HEK293 (cell line): ENCODE results near the gene CNNM1.

Experiments used
- CTCF ChIA-PET: fragments of 350-600 bp; formaldehyde crosslinking; extraction: SDS; loops from one replicate; lab custom pipeline; 2021; ENCODE audit warnings: antibody characterized with exemption; lab: Yijun Ruan, JAX
- POLR2A ChIA-PET: fragments of 300-600 bp; formaldehyde crosslinking; extraction: SDS; loops from one replicate; lab custom pipeline; 2020; ENCODE audit warnings: antibody characterized with exemption, inconsistent platforms; lab: Yijun Ruan, JAX
- H3K27ac ChIP-seq: fragments of 200-500 bp; sonication (Bioruptor generic); 2 replicates; pipeline ENCODE4 v1.5.1; 2014; ENCODE audit warnings: low read depth, low read length, control low read depth, inconsistent platforms; ENCODE audit errors: extremely low read depth
- H3K36me3 ChIP-seq, 2 experiments: fragments of 200-500 bp in 1 of 2; sonication (Bioruptor generic) in 1 of 2; 1 replicate in 1 of 2; 2 replicates in 1 of 2; pipeline ENCODE4 v1.5.1; 2014 to 2017; ENCODE audit warnings: inconsistent platforms in 2 of 2, low read length in 2 of 2; ENCODE audit not compliant: control insufficient read depth in 2 of 2, insufficient read depth in 1 of 2
- H3K4me1 ChIP-seq: fragments of 200-500 bp; sonication (Bioruptor generic); 2 replicates; pipeline ENCODE4 v1.5.1; 2014; ENCODE audit warnings: mild to moderate bottlenecking, low read length, inconsistent platforms; ENCODE audit not compliant: control insufficient read depth, insufficient read depth
- H3K4me3 ChIP-seq: 2 replicates; pipeline ENCODE4 v1.5.1; 2011; ENCODE audit warnings: low read depth, mild to moderate bottlenecking, control low read depth, low read length, moderate library complexity
- H3K9me3 ChIP-seq: fragments of 200-500 bp; sonication (Bioruptor generic); 2 replicates; pipeline ENCODE4 v1.5.1; 2014; ENCODE audit warnings: low read depth, low read length, inconsistent platforms; ENCODE audit not compliant: control insufficient read depth, insufficient read depth
- ATF2 ChIP-seq: fragments of 450-650 bp; formaldehyde crosslinking; IDR thresholded peaks from 2 replicates; pipeline ENCODE4 v1.5.1; 2016; ENCODE audit warnings: missing biosample characterization, missing genetic modification characterization, low read depth
- BCL6B ChIP-seq: fragments of 450-650 bp; formaldehyde crosslinking; IDR thresholded peaks from 2 replicates; pipeline ENCODE4 v1.5.1; 2017; ENCODE audit warnings: missing biosample characterization, missing genetic modification characterization
- FEZF1 ChIP-seq: fragments of 450-650 bp; formaldehyde crosslinking; IDR thresholded peaks from 2 replicates; pipeline ENCODE4 v1.5.1; 2016; ENCODE audit warnings: missing biosample characterization, missing genetic modification characterization
- GFI1B ChIP-seq: fragments of 450-650 bp; formaldehyde crosslinking; IDR thresholded peaks from 2 replicates; pipeline ENCODE4 v1.5.1; 2016; ENCODE audit warnings: missing biosample characterization, missing genetic modification characterization
- GLI4 ChIP-seq: fragments of 450-650 bp; formaldehyde crosslinking; IDR thresholded peaks from 2 replicates; pipeline ENCODE4 v1.5.1; 2016; ENCODE audit warnings: missing biosample characterization, missing genetic modification characterization
- KLF7 ChIP-seq: fragments of 450-650 bp; formaldehyde crosslinking; IDR thresholded peaks from 2 replicates; pipeline ENCODE4 v1.5.1; 2016; ENCODE audit warnings: missing biosample characterization, missing genetic modification characterization, borderline replicate concordance
- OVOL3 ChIP-seq: fragments of 450-650 bp; formaldehyde crosslinking; IDR thresholded peaks from 2 replicates; pipeline ENCODE4 v1.5.1; 2016; ENCODE audit warnings: missing biosample characterization, missing genetic modification characterization
- ZBTB10 ChIP-seq: fragments of 450-650 bp; formaldehyde crosslinking; IDR thresholded peaks from 2 replicates; pipeline ENCODE4 v1.5.1; 2016; ENCODE audit warnings: missing biosample characterization, missing genetic modification characterization
- ZBTB17 ChIP-seq: fragments of 450-650 bp; formaldehyde crosslinking; IDR thresholded peaks from 2 replicates; pipeline ENCODE4 v1.5.1; 2016; ENCODE audit warnings: missing biosample characterization, missing genetic modification characterization
- ZFP37 ChIP-seq: fragments of 450-650 bp; formaldehyde crosslinking; IDR thresholded peaks from 2 replicates; pipeline ENCODE4 v1.5.1; 2016; ENCODE audit warnings: missing biosample characterization, missing genetic modification characterization
- ZNF10 ChIP-seq: fragments of 450-650 bp; formaldehyde crosslinking; IDR thresholded peaks from 2 replicates; pipeline ENCODE4 v1.5.1; 2017; ENCODE audit warnings: missing biosample characterization, missing genetic modification characterization
- ZNF138 ChIP-seq: fragments of 450-650 bp; formaldehyde crosslinking; IDR thresholded peaks from 2 replicates; pipeline ENCODE4 v1.5.1; 2016; ENCODE audit warnings: missing biosample characterization, missing genetic modification characterization, borderline replicate concordance
- ZNF155 ChIP-seq: fragments of 450-650 bp; formaldehyde crosslinking; IDR thresholded peaks from 2 replicates; pipeline ENCODE4 v1.5.1; 2016; ENCODE audit warnings: missing biosample characterization, missing genetic modification characterization
- ZNF24 ChIP-seq: fragments of 450-650 bp; formaldehyde crosslinking; IDR thresholded peaks from 2 replicates; pipeline ENCODE4 v1.5.1; 2016; ENCODE audit warnings: missing biosample characterization, missing genetic modification characterization
- ZNF488 ChIP-seq: fragments of 450-650 bp; formaldehyde crosslinking; IDR thresholded peaks from 2 replicates; pipeline ENCODE4 v1.5.1; 2016; ENCODE audit warnings: missing biosample characterization, missing genetic modification characterization
- ZNF530 ChIP-seq: fragments of 450-650 bp; formaldehyde crosslinking; IDR thresholded peaks from 2 replicates; pipeline ENCODE4 v1.5.1; 2016; ENCODE audit warnings: low read depth, missing biosample characterization, missing genetic modification characterization
- ZNF561 ChIP-seq: fragments of 450-650 bp; IDR thresholded peaks from 2 replicates; pipeline ENCODE4 v1.5.1; 2018; ENCODE audit warnings: missing biosample characterization, missing genetic modification characterization, borderline replicate concordance
- ZNF670 ChIP-seq: fragments of 450-650 bp; formaldehyde crosslinking; IDR thresholded peaks from 2 replicates; pipeline ENCODE4 v1.5.1; 2016; ENCODE audit warnings: missing biosample characterization, missing genetic modification characterization, low read depth
- ZSCAN5A ChIP-seq: fragments of 450-650 bp; formaldehyde crosslinking; IDR thresholded peaks from 2 replicates; pipeline ENCODE4 v1.5.1; 2016; ENCODE audit warnings: missing biosample characterization, missing genetic modification characterization

The CNNM1 gene

GRCh38 chr10:99410876-99411275 is 81.7 kb downstream of the CNNM1 start:
- POLR2A ChIA-PET = interaction anchor here (0.6 to 1.2 kb wide), 2 partner anchors 19 to 65 kb away, joined by 4 to 5 read pairs; partner anchors contain the start of gene GOT1
- H3K4me1 ChIP-seq = no peaks in the 10 kb centered on the region
- H3K4me3 ChIP-seq = no peak overlapping the region
- peaks cover 2 to 20% of the 10 kb centered on the region in 2 experiments; a peak in 2 of 3 replicates for H3K36me3 ChIP-seq
- no peaks in the 10 kb centered on the region for H3K9me3 ChIP-seq
- TF ChIP-seq ZNF10 (tag by site-specific recombination) (no peak), ZNF670 (no peak), GLI4 (tag by site-specific recombination) (no peak), BCL6B (no peak), FEZF1 (no peak), GFI1B (tag by site-specific recombination) (no peak), ZNF155 (no peak), ZSCAN5A (tag by site-specific recombination) (no peak), ZBTB10 (tag by site-specific recombination) (no peak), ZNF138 (tag by site-specific recombination) (no peak), ATF2 (tag by site-specific recombination) (no peak), ZBTB17 (tag by site-specific recombination) (no peak), ZNF561 (no peak), OVOL3 (tag by site-specific recombination) (no peak), ZFP37 (tag by site-specific recombination) (no peak), ZNF24 (tag by site-specific recombination) (no peak), KLF7 (tag by site-specific recombination) (no peak), ZNF488 (no peak), ZNF530 (tag by site-specific recombination) (no peak)
- TF ChIP-seq, all 188 proteins: peak for 0
- H3K27ac ChIP-seq = no peak overlapping the region
- CTCF ChIA-PET = interaction anchor here (1.1 kb wide), 1 partner anchor 149 kb away, joined by 5 read pairs; no protein-coding TSS in a partner anchor
